ENCODE measurements around the gene XKR7. TPM values are rescaled to one million over a fixed set of nuclear protein-coding genes. Genes with fewer than 3 reads are reported as not detected.

Gene XKR7, protein sequence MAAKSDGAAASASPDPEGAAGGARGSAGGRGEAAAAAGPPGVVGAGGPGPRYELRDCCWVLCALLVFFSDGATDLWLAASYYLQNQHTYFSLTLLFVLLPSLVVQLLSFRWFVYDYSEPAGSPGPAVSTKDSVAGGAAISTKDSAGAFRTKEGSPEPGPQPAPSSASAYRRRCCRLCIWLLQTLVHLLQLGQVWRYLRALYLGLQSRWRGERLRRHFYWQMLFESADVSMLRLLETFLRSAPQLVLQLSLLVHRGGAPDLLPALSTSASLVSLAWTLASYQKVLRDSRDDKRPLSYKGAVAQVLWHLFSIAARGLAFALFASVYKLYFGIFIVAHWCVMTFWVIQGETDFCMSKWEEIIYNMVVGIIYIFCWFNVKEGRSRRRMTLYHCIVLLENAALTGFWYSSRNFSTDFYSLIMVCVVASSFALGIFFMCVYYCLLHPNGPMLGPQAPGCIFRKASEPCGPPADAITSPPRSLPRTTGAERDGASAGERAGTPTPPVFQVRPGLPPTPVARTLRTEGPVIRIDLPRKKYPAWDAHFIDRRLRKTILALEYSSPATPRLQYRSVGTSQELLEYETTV
- under 0.01 TPM in 1 of 2 replicates, not detected in the other for total RNA-seq

GRCh38 chr20:31967830-31968249 lies at the start of gene XKR7:
XKR7 (plus strand) TSS chr20:31968151; CDS start chr20:31968176, 25 bp downstream.

DNA sequence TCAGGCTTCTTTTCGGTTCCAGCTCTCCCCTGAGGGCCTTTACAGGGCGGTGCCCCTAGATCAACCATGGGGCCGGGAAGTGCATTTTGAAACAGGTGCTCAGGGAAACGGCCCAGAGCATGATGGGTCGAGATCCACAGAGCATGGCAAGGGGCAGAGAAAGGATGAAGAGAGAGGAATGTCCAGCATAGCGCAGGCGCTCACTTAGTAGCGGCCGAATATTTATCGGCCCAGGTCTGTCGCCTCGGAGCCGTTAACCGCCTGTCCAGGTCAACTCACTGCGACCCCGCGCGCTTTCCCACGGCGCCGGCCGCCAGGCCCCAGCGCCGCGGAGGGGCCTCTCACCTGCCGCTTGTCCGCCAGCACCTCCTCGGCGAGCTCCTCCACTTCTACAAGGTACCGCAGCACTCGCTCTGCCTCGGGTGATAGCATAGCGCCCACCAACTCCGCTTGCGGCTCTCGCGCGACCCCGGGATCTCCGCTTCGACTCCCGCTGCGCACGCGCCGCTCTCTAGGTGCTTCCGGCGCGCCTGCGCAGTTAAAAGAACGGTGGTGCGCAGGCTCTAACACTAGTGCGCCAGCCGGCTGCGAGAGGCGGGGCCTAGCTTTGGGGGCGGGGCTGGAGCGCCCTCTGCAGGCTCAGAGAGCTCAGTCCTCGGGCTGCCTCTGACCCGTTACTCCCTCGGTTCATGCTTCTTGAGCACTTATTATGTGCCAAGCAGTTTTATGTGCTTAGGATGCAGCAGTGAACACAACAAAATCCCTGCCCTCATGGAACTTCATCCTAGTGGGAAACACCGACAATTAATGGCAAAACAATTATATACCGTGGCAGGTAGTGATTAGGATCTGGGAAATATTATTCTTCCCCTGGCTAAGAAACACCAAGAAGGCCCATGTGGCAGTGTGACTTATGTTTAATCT lies 16.2 kb upstream of the XKR7 start, which contains the start of gene PDRG1:
PDRG1 (minus strand) TSS at position 517 of the 924 bp plus-strand sequence; CDS start at position 432, 85 bp downstream.

GRCh38 chr20:32010101-32010500 lies 42.1 kb downstream of the XKR7 start, which contains the start of gene CCM2L:
CCM2L (plus strand) TSS chr20:32010438; CDS start chr20:32010455, 17 bp downstream.

DNA sequence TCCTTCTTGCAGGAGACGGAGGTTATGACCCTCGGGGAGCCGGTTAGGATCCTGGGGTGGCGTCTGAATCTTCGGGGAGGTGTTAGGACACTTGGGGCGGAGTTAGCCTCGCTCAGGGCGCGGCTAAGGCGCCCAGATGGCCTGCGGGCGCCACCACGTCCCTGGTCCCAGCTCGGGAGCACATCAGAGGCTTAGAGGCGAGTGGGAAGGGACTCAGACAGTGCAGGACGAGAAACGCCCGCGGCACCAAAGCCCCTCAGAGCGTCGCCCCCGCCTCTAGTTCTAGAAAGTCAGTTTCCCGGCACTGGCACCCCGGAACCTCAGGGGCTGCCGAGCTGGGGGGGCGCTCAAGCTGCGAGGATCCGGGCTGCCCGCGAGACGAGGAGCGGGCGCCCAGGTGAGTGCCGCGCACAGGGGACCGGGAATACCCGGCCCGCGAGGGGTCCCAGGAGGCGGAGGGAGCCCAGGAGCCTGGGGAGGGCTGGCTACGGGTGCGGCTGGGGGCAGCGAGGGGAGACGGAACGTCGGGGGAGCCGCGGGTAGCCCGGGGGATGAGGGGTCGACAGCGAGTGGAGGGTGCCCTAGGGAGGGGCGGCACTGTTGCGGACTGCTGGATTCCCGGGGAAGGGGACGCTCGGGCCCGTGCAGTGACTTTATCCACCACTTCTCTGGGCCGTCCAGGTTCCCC lies 84.3 kb downstream of the XKR7 start, which contains the start of gene HCK:
HCK (plus strand) TSS at position 153 of the 688 bp plus-strand sequence.

Other genes with a start within 250 kb of the XKR7 start
- gene BCL2L1, start 245.3 kb upstream of the XKR7 start, total RNA-seq = 68.7 and 87.5 TPM in 2 replicates
- 6.9 and 83.9 TPM in 2 replicates for gene TPX2, start 228.9 kb upstream of the XKR7 start, total RNA-seq
- not detected in 2 replicates for gene MYLK2, start 148.8 kb upstream of the XKR7 start, total RNA-seq
- gene FOXS1, start 122.5 kb upstream of the XKR7 start, total RNA-seq = not detected in 2 replicates
- 0.33 TPM in 1 of 2 replicates, not detected in the other for gene DUSP15, start 97.6 kb upstream of the XKR7 start, total RNA-seq
- gene TTLL9, start 97.5 kb upstream of the XKR7 start, total RNA-seq = 0.17 TPM in 1 of 2 replicates, not detected in the other
- 3.3 and 5.1 TPM in 2 replicates for gene PDRG1, start 16.1 kb upstream of the XKR7 start, total RNA-seq
- not detected in 2 replicates for gene CCM2L, start 42.3 kb downstream of the XKR7 start, total RNA-seq
- gene HCK, start 84.1 kb downstream of the XKR7 start, total RNA-seq = not detected in 2 replicates
- 31.4 and 48.1 TPM in 2 replicates for gene TM9SF4, start 141.6 kb downstream of the XKR7 start, total RNA-seq
- 1.5 and 2.3 TPM in 2 replicates for gene PLAGL2, start 239.6 kb downstream of the XKR7 start, total RNA-seq
- gene POFUT1, start 239.7 kb downstream of the XKR7 start, total RNA-seq = 50.0 and 66.8 TPM in 2 replicates

Data from smooth muscle cell of trachea (primary cell).